ENCODE data around the gene SCO2. TPM values are rescaled to one million over a fixed set of nuclear protein-coding genes. Genes with fewer than 3 reads are reported as not detected.

SCO2 gene
- total and polyA plus RNA-seq, 5 donors from 2014 or later, result 6.4 to 14.6 (median 8.2) TPM

GRCh38 chr22:50532824-50533796, 7.7 kb upstream of the SCO2 start:
- peaks cover 52% of the 10 kb centered on the region for H3K4me1 ChIP-seq (ENCODE audit: control insufficient read depth, insufficient read depth, low read length, poor library complexity, severe bottlenecking)

GRCh38 chr22:50531962-50532674, 6.7 kb upstream of the SCO2 start:
- ATAC-seq (ENCODE audit: low read depth in 2 of 2), result no peak
- Histone ChIP-seq H3K4me1 (ENCODE audit: control insufficient read depth, insufficient read depth, low read length, poor library complexity, severe bottlenecking) (peaks cover 56% of the 10 kb centered on the region), H3K4me3 (ENCODE audit: low read depth, low read length) (no peak overlapping the region), H3K9me3 (ENCODE audit: control insufficient read depth in 2 of 2, low read length in 2 of 2) (no peaks in the 10 kb centered on the region), H3K36me3 (ENCODE audit: control insufficient read depth, insufficient read depth, low read length) (no peaks in the 10 kb centered on the region), H3K27me3 (ENCODE audit: control insufficient read depth, insufficient read depth, low read length) (no peaks in the 10 kb centered on the region), H3K27ac (ENCODE audit: insufficient read depth, low read length, poor library complexity, severe bottlenecking) (peak overlapping the region; percentile 96)
- Mint-ChIP-seq H3K4me1 (peaks cover 0 to 49% (median 24%) of the 10 kb centered on the region in 4 donors), H3K36me3 (no peaks in the 10 kb centered on the region), H3K9me3 (no peaks in the 10 kb centered on the region), H3K27me3 (no peaks in the 10 kb centered on the region), H3K27ac (peak overlapping the region; percentile 76 to 99 (median 92)), H3K4me3 (peak overlapping the region; percentile 91 to 96 (median 93))
- no peak for DNase-seq

More at GRCh38 chr22:50532824-50533796, 7.7 kb upstream of the SCO2 start:
- no peaks in the 10 kb centered on the region for H3K9me3 Mint-ChIP-seq
- Histone ChIP-seq H3K27me3 (ENCODE audit: control insufficient read depth, insufficient read depth, low read length) (no peaks in the 10 kb centered on the region), H3K36me3 (ENCODE audit: control insufficient read depth, insufficient read depth, low read length) (no peaks in the 10 kb centered on the region), H3K4me3 (ENCODE audit: low read depth, low read length) (no peak overlapping the region), H3K9me3 (ENCODE audit: control insufficient read depth in 2 of 2, low read length in 2 of 2) (no peaks in the 10 kb centered on the region), H3K27ac (ENCODE audit: insufficient read depth, low read length, poor library complexity, severe bottlenecking) (peak overlapping the region; percentile 96)
- ATAC-seq (ENCODE audit: low read depth in 2 of 2), result no peak
- no peaks in the 10 kb centered on the region for H3K27me3 Mint-ChIP-seq
- peak overlapping the region; percentile 81 to 94 (median 88) for H3K4me3 Mint-ChIP-seq
- no peaks in the 10 kb centered on the region for H3K36me3 Mint-ChIP-seq
- DNase-seq, result no peak
- peaks cover 0 to 45% (median 20%) of the 10 kb centered on the region in 4 donors for H3K4me1 Mint-ChIP-seq
- H3K27ac Mint-ChIP-seq, result peak overlapping the region; percentile 82 to 98 (median 92)

GRCh38 chr22:50531546-50531961, 6.2 kb upstream of the SCO2 start:
- no peaks in the 10 kb centered on the region for H3K27me3 ChIP-seq (ENCODE audit: control insufficient read depth, insufficient read depth, low read length)
- no peaks in the 10 kb centered on the region for H3K36me3 ChIP-seq (ENCODE audit: control insufficient read depth, insufficient read depth, low read length)
- no peaks in the 10 kb centered on the region for H3K9me3 ChIP-seq (ENCODE audit: control insufficient read depth in 2 of 2, low read length in 2 of 2)
- DNase-seq (peak; percentile 48 to 86 (median 61)), ATAC-seq (ENCODE audit: low read depth in 2 of 2) (peak; percentile 61 to 63)
- H3K36me3 Mint-ChIP-seq, result no peaks in the 10 kb centered on the region
- H3K4me3 Mint-ChIP-seq, result peak overlapping the region; percentile 91 to 96 (median 92)
- peak overlapping the region; percentile 96 for H3K27ac ChIP-seq (ENCODE audit: insufficient read depth, low read length, poor library complexity, severe bottlenecking)
- no peaks in the 10 kb centered on the region for H3K27me3 Mint-ChIP-seq
- H3K27ac Mint-ChIP-seq, result peak overlapping the region; percentile 92 to 99 (median 98)
- H3K4me1 Mint-ChIP-seq, result peaks cover 0 to 53% (median 25%) of the 10 kb centered on the region in 4 donors
- peaks cover 61% of the 10 kb centered on the region for H3K4me1 ChIP-seq (ENCODE audit: control insufficient read depth, insufficient read depth, low read length, poor library complexity, severe bottlenecking)
- peak overlapping the region; percentile 66 for H3K4me3 ChIP-seq (ENCODE audit: low read depth, low read length)
- H3K9me3 Mint-ChIP-seq, result no peaks in the 10 kb centered on the region

- Mint-ChIP-seq H3K27ac (peak overlapping the region; percentile 92 to 99 (median 98)), H3K9me3 (no peaks in the 10 kb centered on the region), H3K4me3 (peak overlapping the region; percentile 91 to 96 (median 92)), H3K27me3 (no peaks in the 10 kb centered on the region), H3K36me3 (no peaks in the 10 kb centered on the region), H3K4me1 (peaks cover 0 to 48% (median 25%) of the 10 kb centered on the region in 4 donors)
- peak overlapping the region; percentile 66 for H3K4me3 ChIP-seq (ENCODE audit: low read depth, low read length)
- DNase-seq (peak; percentile 64 to 92 (median 76)), ATAC-seq (ENCODE audit: low read depth in 2 of 2) (peak; percentile 45 to 47)
- H3K27me3 ChIP-seq (ENCODE audit: control insufficient read depth, insufficient read depth, low read length), result no peaks in the 10 kb centered on the region
- H3K4me1 ChIP-seq (ENCODE audit: control insufficient read depth, insufficient read depth, low read length, poor library complexity, severe bottlenecking), result peaks cover 65% of the 10 kb centered on the region
- no peaks in the 10 kb centered on the region for H3K36me3 ChIP-seq (ENCODE audit: control insufficient read depth, insufficient read depth, low read length)
- no peaks in the 10 kb centered on the region for H3K9me3 ChIP-seq (ENCODE audit: control insufficient read depth in 2 of 2, low read length in 2 of 2)
- H3K27ac ChIP-seq (ENCODE audit: insufficient read depth, low read length, poor library complexity, severe bottlenecking), result peak overlapping the region; percentile 96
These were observed 5.6 kb upstream of the SCO2 start for GRCh38 chr22:50530877-50531545.

GRCh38 chr22:50530580-50530876, 5.1 kb upstream of the SCO2 start:
- no peak overlapping the region for H3K4me3 ChIP-seq (ENCODE audit: low read depth, low read length)
- Mint-ChIP-seq H3K27me3 (no peaks in the 10 kb centered on the region), H3K27ac (peak overlapping the region; percentile 75 to 92 (median 85)), H3K4me1 (peaks cover 0 to 48% (median 25%) of the 10 kb centered on the region in 4 donors), H3K4me3 (peak overlapping the region; percentile 91 to 96 (median 92)), H3K36me3 (no peaks in the 10 kb centered on the region), H3K9me3 (no peaks in the 10 kb centered on the region)
- DNase-seq (peak in 1 of 3 donors; percentile 15), ATAC-seq (ENCODE audit: low read depth in 2 of 2) (no peak)
- no peaks in the 10 kb centered on the region for H3K27me3 ChIP-seq (ENCODE audit: control insufficient read depth, insufficient read depth, low read length)
- peaks cover 65% of the 10 kb centered on the region for H3K4me1 ChIP-seq (ENCODE audit: control insufficient read depth, insufficient read depth, low read length, poor library complexity, severe bottlenecking)
- peak overlapping the region; percentile 96 for H3K27ac ChIP-seq (ENCODE audit: insufficient read depth, low read length, poor library complexity, severe bottlenecking)
- no peaks in the 10 kb centered on the region for H3K36me3 ChIP-seq (ENCODE audit: control insufficient read depth, insufficient read depth, low read length)
- no peaks in the 10 kb centered on the region for H3K9me3 ChIP-seq (ENCODE audit: control insufficient read depth in 2 of 2, low read length in 2 of 2)

GRCh38 chr22:50529897-50530579, 4.6 kb upstream of the SCO2 start, which contains the start of gene TYMP:
Gene TYMP (minus strand): TSS chr22:50530012. CDS start chr22:50529709, 303 bp downstream.
- Histone ChIP-seq H3K36me3 (ENCODE audit: control insufficient read depth, insufficient read depth, low read length) (no peaks in the 10 kb centered on the region), H3K27me3 (ENCODE audit: control insufficient read depth, insufficient read depth, low read length) (no peaks in the 10 kb centered on the region), H3K4me1 (ENCODE audit: control insufficient read depth, insufficient read depth, low read length, poor library complexity, severe bottlenecking) (peaks cover 66% of the 10 kb centered on the region), H3K27ac (ENCODE audit: insufficient read depth, low read length, poor library complexity, severe bottlenecking) (peak within 1 kb of the TSS; percentile 96), H3K9me3 (ENCODE audit: control insufficient read depth in 2 of 2, low read length in 2 of 2) (no peaks in the 10 kb centered on the region), H3K4me3 (ENCODE audit: low read depth, low read length) (no peak within 1 kb of the TSS)
- Mint-ChIP-seq H3K36me3 (no peaks in the 10 kb centered on the region), H3K4me3 (peak within 1 kb of the TSS; percentile 91 to 96 (median 93)), H3K27me3 (no peaks in the 10 kb centered on the region), H3K9me3 (no peaks in the 10 kb centered on the region), H3K27ac (peak within 1 kb of the TSS; percentile 92 to 99 (median 98)), H3K4me1 (peaks cover 0 to 48% (median 25%) of the 10 kb centered on the region in 4 donors)
- ATAC-seq (ENCODE audit: low read depth in 2 of 2) (peak; percentile 4 to 10), DNase-seq (peak; percentile 59 to 84 (median 67))
